Calu3 (cell line): Measurements from ENCODE around the gene C1D. TPM values are rescaled to one million over a fixed set of nuclear protein-coding genes. Genes with fewer than 3 reads are reported as not detected.
A peak's percentile ranks its signal among the peaks of the same experiment; 100 is the strongest.
"Not testable (repeated sequence)": the region's sequence is repeated elsewhere in the genome, so short reads cannot be mapped to it uniquely, and the experiment has no call there.

Experiments used
- BruUV-seq: library from RNA; stranded (reverse); fragments of 400-500 nt; replicated peaks from 2 replicates; lab custom pipeline; 2021; lab: Mats Ljungman, UMichigan
- CTCF ChIA-PET: fragments of 300-600 bp; sonication (Branson Sonifier 250); formaldehyde crosslinking; loops from one replicate; lab custom pipeline; 2022; ENCODE audit warnings: antibody characterized with exemption; lab: Charles Lee
- DNase-seq: peaks from one replicate; pipeline ENCODE4 v3.0.0; 2022
- H3K27ac Mint-ChIP-seq: one replicate; pipeline ENCODE4 v1.8.0; 2022; ENCODE audit warnings: mixed read lengths; ENCODE audit not compliant: unreplicated experiment
- H3K27me3 Mint-ChIP-seq: one replicate; pipeline ENCODE4 v1.8.0; 2022; ENCODE audit warnings: mixed read lengths; ENCODE audit not compliant: unreplicated experiment
- H3K36me3 Mint-ChIP-seq: one replicate; pipeline ENCODE4 v1.8.0; 2022; ENCODE audit warnings: mild to moderate bottlenecking, moderate library complexity, mixed read lengths; ENCODE audit not compliant: insufficient read depth, unreplicated experiment
- H3K4me1 Mint-ChIP-seq: one replicate; pipeline ENCODE4 v1.8.0; 2022; ENCODE audit warnings: mild to moderate bottlenecking, low read depth, mixed read lengths; ENCODE audit not compliant: unreplicated experiment
- H3K4me3 Mint-ChIP-seq: one replicate; pipeline ENCODE4 v1.8.0; 2022; ENCODE audit warnings: mild to moderate bottlenecking, low read depth, moderate library complexity, mixed read lengths; ENCODE audit not compliant: unreplicated experiment
- H3K9me3 Mint-ChIP-seq: one replicate; pipeline ENCODE4 v1.8.0; 2022; ENCODE audit warnings: low read depth, mixed read lengths; ENCODE audit not compliant: unreplicated experiment
- CTCF ChIP-seq: fragments of 200-600 bp; IDR thresholded peaks from one replicate; pipeline ENCODE4 v1.8.0; 2022; ENCODE audit warnings: antibody characterized with exemption; ENCODE audit not compliant: unreplicated experiment
- intact Hi-C: fragments of 100-400 bp; cut with micrococcal nuclease; formaldehyde crosslinking; loops from one replicate; pipeline ENCODE4 v1.10.0; 2022; ENCODE audit not compliant: unreplicated experiment
- total RNA-seq: library from RNA; stranded (reverse); gene quantifications from 2 replicates; pipeline ENCODE4 v1.2.3, GENCODE V29; 2022

Gene C1D
- total RNA-seq, 1 experiment from 2014 or later, result 21.0 TPM

- Mint-ChIP-seq H3K4me1 (no peaks in the 10 kb centered on the region), H3K36me3 (no peaks in the 10 kb centered on the region), H3K9me3 (no peaks in the 10 kb centered on the region), H3K4me3 (no peak overlapping the region), H3K27ac (no peak overlapping the region), H3K27me3 (peaks cover 11% of the 10 kb centered on the region)
- intact Hi-C loops, result no loop called here
- CTCF ChIA-PET, result no interaction called here
- BruUV-seq, result no TSS peak
- no peak for DNase-seq
- no peak for TF ChIP-seq CTCF
Measured at GRCh38 chr2:68083346-68083745, 20.5 kb upstream of the C1D start.

GRCh38 chr2:68074050-68074449 is 11.2 kb upstream of the C1D start:
- Mint-ChIP-seq H3K27ac (no peak overlapping the region), H3K27me3 (peaks cover 15% of the 10 kb centered on the region), H3K9me3 (no peaks in the 10 kb centered on the region), H3K36me3 (no peaks in the 10 kb centered on the region), H3K4me1 (no peaks in the 10 kb centered on the region), H3K4me3 (no peak overlapping the region)
- no peak for TF ChIP-seq CTCF
- DNase-seq, result no peak
- no TSS peak for BruUV-seq
- CTCF ChIA-PET, result interaction anchor here (0.6 kb wide), 1 partner anchor 70 kb away, joined by 6 read pairs; no protein-coding TSS in a partner anchor
- intact Hi-C loops, result no loop called here

GRCh38 chr2:68063797-68064646 is 1.2 kb upstream of the C1D start:
- H3K9me3 Mint-ChIP-seq, H3K4me1 Mint-ChIP-seq, intact Hi-C loops, H3K27ac Mint-ChIP-seq, CTCF ChIA-PET, BruUV-seq: not testable (repeated sequence)
- H3K27me3 Mint-ChIP-seq, result peaks cover 19% of the 10 kb centered on the region
- DNase-seq, result peak; percentile 28
- H3K4me3 Mint-ChIP-seq, result peak overlapping the region; percentile 82
- peaks cover 12% of the 10 kb centered on the region for H3K36me3 Mint-ChIP-seq

- Mint-ChIP-seq H3K9me3 (no peaks in the 10 kb centered on the region), H3K4me1 (peaks cover 9% of the 10 kb centered on the region), H3K36me3 (peaks cover 12% of the 10 kb centered on the region), H3K27me3 (peaks cover 5% of the 10 kb centered on the region), H3K4me3 (no peak overlapping the region), H3K27ac (no peak overlapping the region)
- intact Hi-C loops, result no loop called here
- no TSS peak for BruUV-seq
- no peak for TF ChIP-seq CTCF
- CTCF ChIA-PET, result no interaction called here
- no peak for DNase-seq
Measured at GRCh38 chr2:68060652-68061051, 2.2 kb downstream of the C1D start.
